Upper lobe of left lung (tissue), 4 donors: ENCODE data around the gene NHS.

ENCODE experiments used
- EP300 ChIP-seq, 4 donors: sonication (generic); formaldehyde crosslinking; IDR thresholded peaks; one replicate each; pipeline ENCODE4 v1.5.1; 2017; ENCODE audit warnings: antibody characterized with exemption in 4 of 4, control low read depth in 2 of 4
- POLR2AphosphoS5 ChIP-seq, 2 donors: sonication (generic); formaldehyde crosslinking; IDR thresholded peaks; one replicate each; pipeline ENCODE4 v1.5.1; 2017; ENCODE audit warnings: antibody characterized with exemption in 2 of 2
- TF ChIP-seq, protein P1 (sequence below), 6 experiments: fragments of 450-650 bp in 4 of 6; fragments of 200-600 bp in 2 of 6; sonication (generic) in 2 of 6; IDR thresholded peaks; one replicate each; pipeline ENCODE4 v1.5.1; 2016 to 2019; ENCODE audit warnings: antibody characterized with exemption in 6 of 6

DNA sequence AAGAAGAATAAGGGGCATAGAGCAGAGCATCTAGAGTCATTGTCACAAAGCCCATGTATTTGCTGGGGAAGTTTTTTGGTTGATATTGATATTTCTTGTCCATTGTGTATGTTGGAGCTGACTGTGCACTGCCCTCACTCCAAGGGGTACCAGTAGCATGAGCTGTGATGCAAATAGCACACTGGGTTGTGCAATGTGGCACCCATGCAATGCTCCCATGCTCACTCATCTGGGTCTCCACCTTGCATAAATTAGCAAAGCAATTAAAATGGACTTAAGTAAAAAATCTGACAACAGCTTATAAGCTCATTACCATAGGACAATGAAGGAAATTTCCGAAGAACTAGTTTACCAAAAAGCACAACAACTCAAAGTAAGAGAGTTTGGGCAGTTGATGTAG lies 87.9 kb downstream of the NHS start:
- TF ChIP-seq, protein P1, sequence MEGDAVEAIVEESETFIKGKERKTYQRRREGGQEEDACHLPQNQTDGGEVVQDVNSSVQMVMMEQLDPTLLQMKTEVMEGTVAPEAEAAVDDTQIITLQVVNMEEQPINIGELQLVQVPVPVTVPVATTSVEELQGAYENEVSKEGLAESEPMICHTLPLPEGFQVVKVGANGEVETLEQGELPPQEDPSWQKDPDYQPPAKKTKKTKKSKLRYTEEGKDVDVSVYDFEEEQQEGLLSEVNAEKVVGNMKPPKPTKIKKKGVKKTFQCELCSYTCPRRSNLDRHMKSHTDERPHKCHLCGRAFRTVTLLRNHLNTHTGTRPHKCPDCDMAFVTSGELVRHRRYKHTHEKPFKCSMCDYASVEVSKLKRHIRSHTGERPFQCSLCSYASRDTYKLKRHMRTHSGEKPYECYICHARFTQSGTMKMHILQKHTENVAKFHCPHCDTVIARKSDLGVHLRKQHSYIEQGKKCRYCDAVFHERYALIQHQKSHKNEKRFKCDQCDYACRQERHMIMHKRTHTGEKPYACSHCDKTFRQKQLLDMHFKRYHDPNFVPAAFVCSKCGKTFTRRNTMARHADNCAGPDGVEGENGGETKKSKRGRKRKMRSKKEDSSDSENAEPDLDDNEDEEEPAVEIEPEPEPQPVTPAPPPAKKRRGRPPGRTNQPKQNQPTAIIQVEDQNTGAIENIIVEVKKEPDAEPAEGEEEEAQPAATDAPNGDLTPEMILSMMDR (IDR thresholded peaks at IDR 0.05), result no peak
- TF ChIP-seq EP300 (IDR thresholded peaks at IDR 0.05) (no peak), POLR2AphosphoS5 (IDR thresholded peaks at IDR 0.05) (no peak)
